Esophagus squamous epithelium (tissue), 5 donors: ENCODE data around the gene NAA50. TPM values are rescaled to one million over a fixed set of nuclear protein-coding genes. Genes with fewer than 3 reads are reported as not detected.

Experiments used
- DNase-seq: peaks from one replicate; lab custom pipeline; 2025; lab: John Stamatoyannopoulos, UW
- H3K27ac ChIP-seq, 4 donors: fragments of 200-600 bp; sonication (generic); one replicate each; pipeline ENCODE4 v1.5.1; 2016 to 2019; ENCODE audit warnings: mild to moderate bottlenecking in 1 of 4
- H3K27me3 ChIP-seq, 4 donors: fragments of 200-600 bp; sonication (generic); 1 replicate in 3 of 4; 2 replicates in 1 of 4; pipeline versions ENCODE4 v1.5.1 to v1.6.0; 2017 to 2021; ENCODE audit warnings: antibody characterized with exemption in 1 of 4
- H3K36me3 ChIP-seq, 3 donors: fragments of 200-600 bp; sonication (generic); one replicate each; pipeline ENCODE4 v1.5.1; 2016 to 2019
- H3K4me1 ChIP-seq, 3 donors: fragments of 200-600 bp; sonication (generic); one replicate each; pipeline ENCODE4 v1.5.1; 2017 to 2019
- H3K4me3 ChIP-seq, 4 donors: fragments of 200-600 bp; sonication (generic); 1 replicate in 3 of 4; 2 replicates in 1 of 4; pipeline ENCODE4 v1.5.1; 2016 to 2019; ENCODE audit warnings: mild to moderate bottlenecking in 2 of 4, moderate library complexity in 1 of 4
- H3K9me3 ChIP-seq, 3 donors: fragments of 200-600 bp; sonication (generic); one replicate each; pipeline ENCODE4 v1.5.1; 2016 to 2019
- POLR2A ChIP-seq, 4 donors: fragments of 450-650 bp; IDR thresholded peaks; one replicate each; pipeline ENCODE4 v1.6.1; 2017; ENCODE audit warnings: antibody characterized with exemption in 4 of 4, mild to moderate bottlenecking in 4 of 4, moderate library complexity in 3 of 4
- WGBS, 2 donors: methylation state at CpG; one replicate each; pipeline ENCODE4 v1.1.5; 2018; 5-methylcytosine and 5-hydroxymethylcytosine counted together
- intact Hi-C: fragments of 100-400 bp; cut with DNase I; formaldehyde crosslinking; loops from one replicate; pipeline ENCODE4 v1.15.0; 2022
- total RNA-seq, 4 donors: library from RNA; depleted of rRNA; stranded (reverse); fragments of >200 nt; gene quantifications; one replicate each; pipeline ENCODE4 v1.1.0, GENCODE V29; 2016
- TF ChIP-seq, protein P1 (sequence below), 6 experiments: fragments of 450-650 bp in 4 of 6; fragments of 200-600 bp in 2 of 6; sonication (generic) in 2 of 6; IDR thresholded peaks; one replicate each; pipeline ENCODE4 v1.5.1; 2016 to 2019; ENCODE audit warnings: antibody characterized with exemption in 6 of 6, mild to moderate bottlenecking in 4 of 6, moderate library complexity in 4 of 6
- donor health status: DM: yes; HTN: yes; CAD: no.

Gene NAA50
- total RNA-seq, 4 donors from 2014 or later: 142 to 248 (median 228) TPM

- intact Hi-C loops: no loop called here
- peak overlapping the region in 1 of 4 donors; percentile 24 for H3K27ac ChIP-seq
- DNase-seq: no peak
- peaks cover 0 to 71% (median 8%) of the 10 kb centered on the region in 3 donors for H3K36me3 ChIP-seq
- no peak for TF ChIP-seq POLR2A (IDR thresholded peaks at IDR 0.05)
- TF ChIP-seq, protein P1, sequence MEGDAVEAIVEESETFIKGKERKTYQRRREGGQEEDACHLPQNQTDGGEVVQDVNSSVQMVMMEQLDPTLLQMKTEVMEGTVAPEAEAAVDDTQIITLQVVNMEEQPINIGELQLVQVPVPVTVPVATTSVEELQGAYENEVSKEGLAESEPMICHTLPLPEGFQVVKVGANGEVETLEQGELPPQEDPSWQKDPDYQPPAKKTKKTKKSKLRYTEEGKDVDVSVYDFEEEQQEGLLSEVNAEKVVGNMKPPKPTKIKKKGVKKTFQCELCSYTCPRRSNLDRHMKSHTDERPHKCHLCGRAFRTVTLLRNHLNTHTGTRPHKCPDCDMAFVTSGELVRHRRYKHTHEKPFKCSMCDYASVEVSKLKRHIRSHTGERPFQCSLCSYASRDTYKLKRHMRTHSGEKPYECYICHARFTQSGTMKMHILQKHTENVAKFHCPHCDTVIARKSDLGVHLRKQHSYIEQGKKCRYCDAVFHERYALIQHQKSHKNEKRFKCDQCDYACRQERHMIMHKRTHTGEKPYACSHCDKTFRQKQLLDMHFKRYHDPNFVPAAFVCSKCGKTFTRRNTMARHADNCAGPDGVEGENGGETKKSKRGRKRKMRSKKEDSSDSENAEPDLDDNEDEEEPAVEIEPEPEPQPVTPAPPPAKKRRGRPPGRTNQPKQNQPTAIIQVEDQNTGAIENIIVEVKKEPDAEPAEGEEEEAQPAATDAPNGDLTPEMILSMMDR (IDR thresholded peaks at IDR 0.05): no peak
- no peaks in the 10 kb centered on the region for H3K9me3 ChIP-seq
- H3K27me3 ChIP-seq: no peaks in the 10 kb centered on the region
- no peak overlapping the region for H3K4me3 ChIP-seq
- peaks cover 0 to 4% (median 0%) of the 10 kb centered on the region in 3 donors for H3K4me1 ChIP-seq
Observed at GRCh38 chr3:113783463-113783862, 37.4 kb upstream of the NAA50 start.

- no peaks in the 10 kb centered on the region for H3K9me3 ChIP-seq
- no peak for DNase-seq
- no peak overlapping the region for H3K4me3 ChIP-seq
- H3K36me3 ChIP-seq: peaks cover 0 to 24% (median 0%) of the 10 kb centered on the region in 3 donors
- intact Hi-C loops: no loop called here
- H3K27me3 ChIP-seq: no peaks in the 10 kb centered on the region
- no peak overlapping the region for H3K27ac ChIP-seq
- TF ChIP-seq POLR2A (IDR thresholded peaks at IDR 0.05): no peak
- H3K4me1 ChIP-seq: peaks cover 0 to 11% (median 3%) of the 10 kb centered on the region in 3 donors
- WGBS, 2 donors: 72 to 88% methylated on average over 3 of the region's 3 CpGs
Observed at GRCh38 chr3:113776564-113776963, 30.5 kb upstream of the NAA50 start.

GRCh38 chr3:113775516-113775915 lies 29.5 kb upstream of the NAA50 start:
- Histone ChIP-seq H3K4me1 (peaks cover 0 to 11% (median 3%) of the 10 kb centered on the region in 3 donors), H3K4me3 (no peak overlapping the region), H3K9me3 (no peaks in the 10 kb centered on the region), H3K36me3 (peaks cover 0 to 14% (median 0%) of the 10 kb centered on the region in 3 donors), H3K27ac (no peak overlapping the region), H3K27me3 (no peaks in the 10 kb centered on the region)
- intact Hi-C loops: no loop called here
- 89 to 92% methylated on average over 1 of the region's 1 CpG for WGBS, 2 donors
- no peak for TF ChIP-seq POLR2A (IDR thresholded peaks at IDR 0.05)
- TF ChIP-seq, protein P1 (IDR thresholded peaks at IDR 0.05): no peak
- no peak for DNase-seq

- Histone ChIP-seq H3K27ac (no peak overlapping the region), H3K27me3 (no peaks in the 10 kb centered on the region), H3K4me1 (peaks cover 0 to 24% (median 3%) of the 10 kb centered on the region in 3 donors), H3K4me3 (no peak overlapping the region), H3K36me3 (no peaks in the 10 kb centered on the region), H3K9me3 (no peaks in the 10 kb centered on the region)
- DNase-seq: no peak
- no peak for TF ChIP-seq POLR2A (IDR thresholded peaks at IDR 0.05)
- TF ChIP-seq, protein P1 (IDR thresholded peaks at IDR 0.05): no peak
- intact Hi-C loops: no loop called here
- 62 to 63% methylated on average over 3 of the region's 3 CpGs for WGBS, 2 donors
Observed at GRCh38 chr3:113773381-113773780, 27.3 kb upstream of the NAA50 start.

- Histone ChIP-seq H3K4me3 (no peak overlapping the region), H3K27ac (no peak overlapping the region), H3K9me3 (no peaks in the 10 kb centered on the region), H3K4me1 (peaks cover 0 to 24% (median 3%) of the 10 kb centered on the region in 3 donors), H3K36me3 (no peaks in the 10 kb centered on the region), H3K27me3 (no peaks in the 10 kb centered on the region)
- TF ChIP-seq, protein P1 (IDR thresholded peaks at IDR 0.05): no peak
- no peak for TF ChIP-seq POLR2A (IDR thresholded peaks at IDR 0.05)
- no peak for DNase-seq
- intact Hi-C loops: no loop called here
Observed at GRCh38 chr3:113771993-113772392, 25.9 kb upstream of the NAA50 start.

- Histone ChIP-seq H3K27me3 (no peaks in the 10 kb centered on the region), H3K4me3 (no peak overlapping the region), H3K4me1 (peaks cover 0 to 13% (median 3%) of the 10 kb centered on the region in 3 donors), H3K27ac (peak overlapping the region in 1 of 4 donors; percentile 1), H3K9me3 (no peaks in the 10 kb centered on the region), H3K36me3 (no peaks in the 10 kb centered on the region)
- TF ChIP-seq POLR2A (IDR thresholded peaks at IDR 0.05): no peak
- TF ChIP-seq, protein P1 (IDR thresholded peaks at IDR 0.05): peak in 2 of 6 experiments; percentile 17 to 32
- intact Hi-C loops: no loop called here
- DNase-seq: no peak
Observed at GRCh38 chr3:113769551-113769950, 23.5 kb upstream of the NAA50 start.
